Neural progenitor cell (in vitro differentiated cells): ENCODE measurements around the gene SCMH1. TPM values are rescaled to one million over a fixed set of nuclear protein-coding genes. Genes with fewer than 3 reads are reported as not detected.
A peak's percentile ranks its signal among the peaks of the same experiment; 100 is the strongest.

Experiments used
- DNase-seq: peaks from one replicate; pipeline ENCODE4 v3.0.0-alpha.2; 2016; ENCODE audit warnings: low spot score
- H2AFZ ChIP-seq: fragments of 200-600 bp; sonication (generic); replicated peaks from 2 replicates; pipeline ENCODE4 v1.6.1; 2016; ENCODE audit warnings: antibody characterized with exemption
- H3F3A ChIP-seq: fragments of 200-600 bp; sonication (generic); 2 replicates; pipeline ENCODE4 v1.6.1; 2016; ENCODE audit warnings: antibody characterized with exemption, low read depth
- H3K27ac ChIP-seq: fragments of 200-600 bp; sonication (generic); 2 replicates; pipeline ENCODE4 v1.5.1; 2016; ENCODE audit warnings: mild to moderate bottlenecking
- H3K27me3 ChIP-seq: fragments of 200-600 bp; sonication (generic); 2 replicates; pipeline ENCODE4 v1.6.1; 2016; ENCODE audit warnings: mild to moderate bottlenecking, moderate library complexity
- H3K36me3 ChIP-seq: fragments of 200-600 bp; sonication (generic); 2 replicates; pipeline ENCODE4 v1.5.1; 2016
- H3K4me1 ChIP-seq: fragments of 200-600 bp; sonication (generic); 2 replicates; pipeline ENCODE4 v1.6.1; 2016; ENCODE audit warnings: mixed run types
- H3K4me2 ChIP-seq: fragments of 200-600 bp; sonication (generic); 2 replicates; pipeline ENCODE4 v1.6.1; 2016
- H3K4me3 ChIP-seq: fragments of 200-600 bp; sonication (generic); 2 replicates; pipeline ENCODE4 v1.5.1; 2016
- H3K79me2 ChIP-seq: fragments of 200-600 bp; sonication (generic); 2 replicates; pipeline ENCODE4 v1.6.1; 2016; ENCODE audit warnings: low read depth
- H3K9ac ChIP-seq: fragments of 200-600 bp; sonication (generic); 2 replicates; pipeline ENCODE4 v1.6.1; 2016
- H3K9me3 ChIP-seq: fragments of 200-600 bp; sonication (generic); 2 replicates; pipeline ENCODE4 v1.5.1; 2016; ENCODE audit warnings: low read depth
- H4K20me1 ChIP-seq: fragments of 200-600 bp; sonication (generic); 2 replicates; pipeline ENCODE4 v1.6.1; 2016; ENCODE audit warnings: low read depth
- H3K27ac Mint-ChIP-seq: 3 replicates; pipeline ENCODE4 v1.8.0; 2021; ENCODE audit warnings: mixed read lengths
- H3K27me3 Mint-ChIP-seq: 2 replicates; pipeline ENCODE4 v1.8.0; 2022; ENCODE audit warnings: low read depth, mild to moderate bottlenecking, inconsistent platforms, moderate library complexity, mixed read lengths; ENCODE audit not compliant: insufficient read depth
- H3K36me3 Mint-ChIP-seq: 3 replicates; pipeline ENCODE4 v1.8.0; 2021; ENCODE audit warnings: mixed read lengths
- H3K4me1 Mint-ChIP-seq: 3 replicates; pipeline ENCODE4 v1.8.0; 2021; ENCODE audit warnings: mixed read lengths
- H3K4me3 Mint-ChIP-seq: 3 replicates; pipeline ENCODE4 v1.8.0; 2021; ENCODE audit warnings: mild to moderate bottlenecking, moderate library complexity, mixed read lengths
- H3K9me3 Mint-ChIP-seq: 3 replicates; pipeline ENCODE4 v1.8.0; 2020; ENCODE audit warnings: mixed read lengths
- EZH2 ChIP-seq: fragments of 200-600 bp; sonication (generic); IDR thresholded peaks from 2 replicates; pipeline ENCODE4 v1.6.1; 2017; ENCODE audit warnings: antibody characterized with exemption, mild to moderate bottlenecking, moderate library complexity
- EZH2phosphoT487 ChIP-seq: fragments of 200-600 bp; sonication (generic); IDR thresholded peaks from 2 replicates; pipeline ENCODE4 v1.6.1; 2017; ENCODE audit warnings: antibody characterized with exemption
- total RNA-seq: library from RNA; depleted of rRNA; stranded (reverse); fragments of >200 nt; gene quantifications from 2 replicates; pipeline ENCODE4 v1.2.3, GENCODE V29; 2015; ENCODE audit warnings: low replicate concordance
- TF ChIP-seq, protein P1 (sequence below): fragments of 200-600 bp; sonication (generic); IDR thresholded peaks from 2 replicates; pipeline ENCODE4 v1.5.1; 2017; ENCODE audit warnings: antibody characterized with exemption, mild to moderate bottlenecking

Gene SCMH1
- total RNA-seq, 1 donor from 2014 or later, result 16.1 TPM

DNA sequence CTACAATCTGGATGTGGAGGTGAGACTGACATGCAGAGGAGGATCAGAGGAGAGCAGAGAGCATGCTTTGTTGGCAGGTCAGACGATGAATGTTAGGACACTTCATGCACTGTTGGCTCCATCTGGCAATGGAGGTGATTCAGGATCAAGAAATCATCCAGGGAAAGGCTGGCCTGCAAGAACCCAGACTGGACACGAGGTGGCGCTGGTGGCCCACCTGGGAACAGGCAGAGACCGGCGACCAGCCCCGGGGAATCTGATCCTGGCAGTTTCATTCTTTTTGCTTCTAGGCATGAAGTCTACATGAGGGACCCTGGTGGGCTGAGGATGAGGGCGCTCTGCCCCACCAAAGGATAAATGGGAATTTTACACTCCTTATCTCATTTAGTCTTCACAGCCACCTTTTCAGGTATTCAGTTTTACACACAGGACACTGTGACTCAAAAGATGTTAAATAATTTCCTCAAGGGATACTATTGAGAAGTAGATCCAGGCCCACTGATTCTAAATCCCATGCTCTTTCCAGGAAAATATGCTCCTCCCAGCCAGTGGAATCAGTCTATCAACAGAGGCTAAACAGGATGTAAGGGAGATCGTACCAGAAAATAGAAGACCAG lies 26.2 kb upstream of the SCMH1 start:
- Histone ChIP-seq H4K20me1 (no peaks in the 10 kb centered on the region), H3K27me3 (no peaks in the 10 kb centered on the region), H3K27ac (no peak overlapping the region), H3F3A (peaks cover 4% of the 10 kb centered on the region), H3K4me3 (no peak overlapping the region), H3K9me3 (no peaks in the 10 kb centered on the region), H3K4me2 (no peak overlapping the region), H3K36me3 (no peaks in the 10 kb centered on the region), H3K4me1 (no peaks in the 10 kb centered on the region), H3K9ac (no peak overlapping the region), H3K79me2 (no peaks in the 10 kb centered on the region), H2AFZ (no peak overlapping the region)
- Mint-ChIP-seq H3K27me3 (peaks cover 7% of the 10 kb centered on the region), H3K4me3 (no peak overlapping the region), H3K4me1 (peaks cover 12% of the 10 kb centered on the region), H3K27ac (peak overlapping the region; percentile 16), H3K9me3 (no peaks in the 10 kb centered on the region), H3K36me3 (no peaks in the 10 kb centered on the region)
- DNase-seq, result peak; percentile 87
- TF ChIP-seq, protein P1, sequence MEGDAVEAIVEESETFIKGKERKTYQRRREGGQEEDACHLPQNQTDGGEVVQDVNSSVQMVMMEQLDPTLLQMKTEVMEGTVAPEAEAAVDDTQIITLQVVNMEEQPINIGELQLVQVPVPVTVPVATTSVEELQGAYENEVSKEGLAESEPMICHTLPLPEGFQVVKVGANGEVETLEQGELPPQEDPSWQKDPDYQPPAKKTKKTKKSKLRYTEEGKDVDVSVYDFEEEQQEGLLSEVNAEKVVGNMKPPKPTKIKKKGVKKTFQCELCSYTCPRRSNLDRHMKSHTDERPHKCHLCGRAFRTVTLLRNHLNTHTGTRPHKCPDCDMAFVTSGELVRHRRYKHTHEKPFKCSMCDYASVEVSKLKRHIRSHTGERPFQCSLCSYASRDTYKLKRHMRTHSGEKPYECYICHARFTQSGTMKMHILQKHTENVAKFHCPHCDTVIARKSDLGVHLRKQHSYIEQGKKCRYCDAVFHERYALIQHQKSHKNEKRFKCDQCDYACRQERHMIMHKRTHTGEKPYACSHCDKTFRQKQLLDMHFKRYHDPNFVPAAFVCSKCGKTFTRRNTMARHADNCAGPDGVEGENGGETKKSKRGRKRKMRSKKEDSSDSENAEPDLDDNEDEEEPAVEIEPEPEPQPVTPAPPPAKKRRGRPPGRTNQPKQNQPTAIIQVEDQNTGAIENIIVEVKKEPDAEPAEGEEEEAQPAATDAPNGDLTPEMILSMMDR, result peak; percentile 95
- no peak for TF ChIP-seq EZH2
- TF ChIP-seq EZH2phosphoT487, result no peak

DNA sequence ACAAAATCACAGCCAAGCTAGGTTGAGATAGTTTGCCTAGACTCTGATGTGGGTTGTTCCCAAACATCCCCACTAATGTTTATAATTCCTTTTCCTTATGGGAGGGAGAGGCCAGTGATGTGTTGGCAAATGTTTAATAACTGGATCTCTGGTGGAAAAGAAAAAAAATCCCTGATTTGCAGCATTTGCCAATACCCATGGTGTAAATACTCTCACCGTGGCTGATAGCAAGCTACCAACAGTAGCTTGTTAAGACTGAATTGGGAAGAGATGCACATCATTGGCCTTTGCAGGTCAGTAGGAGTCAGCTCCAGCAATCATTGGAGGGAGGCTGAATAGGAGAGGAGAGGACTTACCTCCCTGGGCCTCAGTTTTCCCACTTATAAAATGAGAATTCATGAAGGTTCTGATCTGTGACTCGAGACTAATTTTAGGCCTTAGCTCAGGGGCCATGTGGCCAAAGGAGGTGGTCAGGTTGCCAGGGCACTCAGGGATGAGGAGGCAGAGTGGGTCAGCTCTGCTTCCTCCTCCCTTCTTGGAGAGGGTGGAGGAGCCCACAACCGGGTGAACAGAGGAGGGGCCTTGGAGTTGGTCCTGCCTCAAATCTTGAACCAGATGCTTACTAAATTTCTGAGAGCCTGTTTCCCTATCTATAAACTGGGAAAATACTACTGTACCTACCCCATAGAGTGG lies 20.0 kb upstream of the SCMH1 start:
- no peak overlapping the region for H3K27ac ChIP-seq
- Mint-ChIP-seq H3K27me3 (peaks cover 7% of the 10 kb centered on the region), H3K9me3 (no peaks in the 10 kb centered on the region), H3K4me1 (peaks cover 4% of the 10 kb centered on the region), H3K4me3 (no peak overlapping the region), H3K27ac (no peak overlapping the region), H3K36me3 (no peaks in the 10 kb centered on the region)
- no peaks in the 10 kb centered on the region for H3K36me3 ChIP-seq
- H3K4me2 ChIP-seq, result no peak overlapping the region
- no peaks in the 10 kb centered on the region for H3K4me1 ChIP-seq
- H3K9me3 ChIP-seq, result no peaks in the 10 kb centered on the region
- peaks cover 4% of the 10 kb centered on the region for H3F3A ChIP-seq
- TF ChIP-seq EZH2 (no peak), EZH2phosphoT487 (no peak)
- TF ChIP-seq, protein P1, result no peak
- H3K27me3 ChIP-seq, result no peaks in the 10 kb centered on the region
- no peak overlapping the region for H3K4me3 ChIP-seq
- no peak for DNase-seq
- no peaks in the 10 kb centered on the region for H4K20me1 ChIP-seq
- no peaks in the 10 kb centered on the region for H3K79me2 ChIP-seq
- no peak overlapping the region for H2AFZ ChIP-seq
- no peak overlapping the region for H3K9ac ChIP-seq

DNA sequence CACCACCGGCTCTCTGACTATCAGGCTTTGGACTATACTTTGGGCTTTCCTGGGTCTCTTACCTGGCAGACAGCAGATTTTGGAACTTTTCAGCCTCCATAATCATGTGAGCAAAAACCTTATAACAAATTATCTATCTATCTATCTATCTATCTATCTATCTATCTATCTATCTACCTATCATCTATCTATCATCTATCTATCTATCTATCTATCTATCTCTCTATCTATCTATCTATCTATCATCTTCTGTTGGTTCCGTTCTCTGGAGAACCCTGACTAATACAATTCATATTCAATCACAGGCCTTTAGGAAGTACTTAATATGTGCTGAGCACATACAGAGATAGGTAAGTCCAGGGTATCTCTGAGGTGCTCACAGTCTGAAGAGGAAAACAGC lies 18.7 kb upstream of the SCMH1 start:
- DNase-seq, result no peak
- no peak overlapping the region for H3K4me2 ChIP-seq
- H3K36me3 ChIP-seq, result no peaks in the 10 kb centered on the region
- no peaks in the 10 kb centered on the region for H3K27me3 ChIP-seq
- Mint-ChIP-seq H3K9me3 (peaks cover 7% of the 10 kb centered on the region), H3K36me3 (no peaks in the 10 kb centered on the region), H3K4me1 (peaks cover 4% of the 10 kb centered on the region), H3K27me3 (peaks cover 8% of the 10 kb centered on the region), H3K27ac (no peak overlapping the region), H3K4me3 (no peak overlapping the region)
- H3K4me3 ChIP-seq, result no peak overlapping the region
- H3K9ac ChIP-seq, result no peak overlapping the region
- no peaks in the 10 kb centered on the region for H3K4me1 ChIP-seq
- H2AFZ ChIP-seq, result no peak overlapping the region
- H3F3A ChIP-seq, result peaks cover 4% of the 10 kb centered on the region
- no peaks in the 10 kb centered on the region for H3K79me2 ChIP-seq
- no peaks in the 10 kb centered on the region for H4K20me1 ChIP-seq
- H3K27ac ChIP-seq, result no peak overlapping the region
- H3K9me3 ChIP-seq, result no peaks in the 10 kb centered on the region
- TF ChIP-seq EZH2, result no peak
- no peak for TF ChIP-seq EZH2phosphoT487
- TF ChIP-seq, protein P1, result no peak
